ENCODE measurements around the gene NOS1AP.

Gene NOS1AP

DNA sequence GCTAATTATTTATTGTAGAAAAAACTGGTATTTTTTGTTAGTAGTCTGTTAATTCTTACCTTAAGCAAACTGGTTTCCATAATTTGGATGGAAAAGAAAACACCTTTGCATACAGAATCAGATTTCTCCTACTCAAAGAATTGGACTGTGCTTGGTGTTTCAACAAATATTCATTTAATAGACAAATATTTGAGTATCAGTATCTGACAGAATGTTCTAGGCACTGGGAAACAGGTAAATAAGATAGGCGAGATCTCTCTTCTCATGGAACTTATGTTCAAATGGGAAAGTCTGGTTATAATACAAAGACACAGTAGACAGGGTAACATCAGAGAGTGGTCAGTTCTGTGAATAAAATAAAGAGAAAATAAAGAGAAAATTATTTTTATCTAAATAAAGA lies 119.9 kb downstream of the NOS1AP start:
- no peaks in the 10 kb centered on the region for H3K79me2 ChIP-seq (ENCODE audit: insufficient read depth, low read length)
- H3K4me2 ChIP-seq (ENCODE audit: low read length): no peak overlapping the region
- no peak for TF ChIP-seq EZH2 (IDR thresholded peaks at IDR 0.05; ENCODE audit: borderline replicate concordance, low read length)
- TF ChIP-seq, protein P1, sequence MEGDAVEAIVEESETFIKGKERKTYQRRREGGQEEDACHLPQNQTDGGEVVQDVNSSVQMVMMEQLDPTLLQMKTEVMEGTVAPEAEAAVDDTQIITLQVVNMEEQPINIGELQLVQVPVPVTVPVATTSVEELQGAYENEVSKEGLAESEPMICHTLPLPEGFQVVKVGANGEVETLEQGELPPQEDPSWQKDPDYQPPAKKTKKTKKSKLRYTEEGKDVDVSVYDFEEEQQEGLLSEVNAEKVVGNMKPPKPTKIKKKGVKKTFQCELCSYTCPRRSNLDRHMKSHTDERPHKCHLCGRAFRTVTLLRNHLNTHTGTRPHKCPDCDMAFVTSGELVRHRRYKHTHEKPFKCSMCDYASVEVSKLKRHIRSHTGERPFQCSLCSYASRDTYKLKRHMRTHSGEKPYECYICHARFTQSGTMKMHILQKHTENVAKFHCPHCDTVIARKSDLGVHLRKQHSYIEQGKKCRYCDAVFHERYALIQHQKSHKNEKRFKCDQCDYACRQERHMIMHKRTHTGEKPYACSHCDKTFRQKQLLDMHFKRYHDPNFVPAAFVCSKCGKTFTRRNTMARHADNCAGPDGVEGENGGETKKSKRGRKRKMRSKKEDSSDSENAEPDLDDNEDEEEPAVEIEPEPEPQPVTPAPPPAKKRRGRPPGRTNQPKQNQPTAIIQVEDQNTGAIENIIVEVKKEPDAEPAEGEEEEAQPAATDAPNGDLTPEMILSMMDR (IDR thresholded peaks at IDR 0.05; ENCODE audit: low read length): no peak
- no peak overlapping the region for H2AFZ ChIP-seq (ENCODE audit: low read length)
- no peak overlapping the region for H3K27ac ChIP-seq (ENCODE audit: low read depth, low read length, poor library complexity, severe bottlenecking)
- H3K27me3 ChIP-seq (ENCODE audit: insufficient read depth, low read length): no peaks in the 10 kb centered on the region
- no peaks in the 10 kb centered on the region for H3K9me3 ChIP-seq (ENCODE audit: low read length)
- H3K4me3 ChIP-seq (ENCODE audit: low read depth, low read length, poor library complexity, severe bottlenecking): no peak overlapping the region
- no peaks in the 10 kb centered on the region for H3K4me1 ChIP-seq (ENCODE audit: insufficient read depth, low read length, severe bottlenecking)
- H3F3A ChIP-seq (ENCODE audit: insufficient read depth, low read length): no peaks in the 10 kb centered on the region
- H3K36me3 ChIP-seq (ENCODE audit: insufficient read depth, low read length): no peaks in the 10 kb centered on the region
- H4K20me1 ChIP-seq (ENCODE audit: insufficient read depth, low read length): no peaks in the 10 kb centered on the region
- H3K9me2 ChIP-seq (ENCODE audit: low read depth, low read length): no peaks in the 10 kb centered on the region
- no peak overlapping the region for H3K9ac ChIP-seq (ENCODE audit: low read length)

DNA sequence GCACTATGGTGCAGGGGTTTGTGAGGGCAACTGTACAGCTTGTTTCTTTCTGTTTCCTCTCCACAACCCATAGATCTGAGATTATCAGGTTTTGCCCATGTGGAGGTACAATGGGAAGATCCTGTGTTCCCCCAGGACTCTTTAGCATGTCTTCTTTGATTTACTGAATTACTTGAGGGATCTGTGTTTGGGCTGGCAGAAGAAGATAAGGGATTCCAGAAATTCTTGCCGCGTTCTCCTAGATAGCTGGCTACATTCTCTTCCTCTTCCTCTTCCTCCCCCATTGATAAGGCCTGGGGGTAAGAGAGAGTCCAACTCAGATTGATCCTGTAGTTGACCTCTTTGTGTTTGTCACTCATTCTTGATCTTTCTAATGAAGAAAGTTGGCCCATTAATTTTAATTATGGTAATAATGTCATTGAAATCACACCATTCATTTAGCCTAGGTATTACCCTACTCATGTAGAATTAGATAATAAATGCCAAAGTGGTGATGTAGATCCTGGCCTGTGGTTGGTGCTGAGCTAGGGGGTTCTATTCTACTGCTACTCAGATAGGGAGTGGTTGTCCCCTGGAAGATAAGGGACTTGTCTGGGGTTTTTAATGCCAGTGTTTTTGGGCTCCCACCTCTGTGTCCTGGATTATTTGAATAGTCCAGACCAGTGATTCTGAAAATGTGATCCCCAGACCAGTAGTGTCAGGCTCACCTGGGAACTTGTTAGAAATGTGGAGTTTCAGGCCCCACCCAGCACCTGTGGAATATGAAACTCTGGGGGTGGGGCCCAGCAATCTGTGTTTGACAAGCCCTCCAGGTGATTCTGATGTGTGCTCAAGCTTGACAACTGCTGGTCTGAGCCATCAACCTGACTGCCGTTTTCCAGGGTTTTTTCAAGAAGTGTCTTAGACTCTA lies 122.2 kb downstream of the NOS1AP start:
- Histone ChIP-seq H3K4me1 (ENCODE audit: insufficient read depth, low read length, severe bottlenecking) (no peaks in the 10 kb centered on the region), H3K79me2 (ENCODE audit: insufficient read depth, low read length) (no peaks in the 10 kb centered on the region), H3K36me3 (ENCODE audit: insufficient read depth, low read length) (no peaks in the 10 kb centered on the region), H3K27me3 (ENCODE audit: insufficient read depth, low read length) (no peaks in the 10 kb centered on the region), H3K9me3 (ENCODE audit: low read length) (no peaks in the 10 kb centered on the region), H3K9ac (ENCODE audit: low read length) (no peak overlapping the region), H3K27ac (ENCODE audit: low read depth, low read length, poor library complexity, severe bottlenecking) (no peak overlapping the region), H3K4me2 (ENCODE audit: low read length) (no peak overlapping the region), H4K20me1 (ENCODE audit: insufficient read depth, low read length) (no peaks in the 10 kb centered on the region), H3F3A (ENCODE audit: insufficient read depth, low read length) (no peaks in the 10 kb centered on the region), H2AFZ (ENCODE audit: low read length) (no peak overlapping the region), H3K4me3 (ENCODE audit: low read depth, low read length, poor library complexity, severe bottlenecking) (no peak overlapping the region), H3K9me2 (ENCODE audit: low read depth, low read length) (no peaks in the 10 kb centered on the region)
- TF ChIP-seq, protein P1 (IDR thresholded peaks at IDR 0.05; ENCODE audit: low read length): no peak
- TF ChIP-seq EZH2 (IDR thresholded peaks at IDR 0.05; ENCODE audit: borderline replicate concordance, low read length): no peak

DNA sequence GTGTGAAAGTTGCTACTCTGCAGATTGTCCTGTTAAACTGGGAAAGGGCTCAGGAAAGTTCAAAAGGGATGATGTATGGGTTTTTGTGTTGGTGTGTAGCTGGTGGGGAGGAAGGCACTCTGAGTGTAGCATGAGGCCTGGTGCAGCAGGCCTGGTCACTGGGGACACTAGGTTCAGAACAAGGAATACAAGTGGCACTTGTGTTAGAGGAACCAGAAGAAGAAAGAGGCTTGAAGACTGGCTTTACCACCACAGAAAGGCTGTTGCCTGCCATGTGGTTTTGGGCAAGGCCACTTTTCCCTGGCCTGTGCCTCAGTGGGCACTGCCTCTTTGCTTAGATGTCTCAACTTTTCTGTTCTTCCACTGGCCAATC lies 122.8 kb downstream of the NOS1AP start:
- no peak for TF ChIP-seq EZH2 (IDR thresholded peaks at IDR 0.05; ENCODE audit: borderline replicate concordance, low read length)
- TF ChIP-seq, protein P1 (IDR thresholded peaks at IDR 0.05; ENCODE audit: low read length): no peak
- Histone ChIP-seq H3K79me2 (ENCODE audit: insufficient read depth, low read length) (no peaks in the 10 kb centered on the region), H3K27me3 (ENCODE audit: insufficient read depth, low read length) (no peaks in the 10 kb centered on the region), H3K9me2 (ENCODE audit: low read depth, low read length) (no peaks in the 10 kb centered on the region), H3K27ac (ENCODE audit: low read depth, low read length, poor library complexity, severe bottlenecking) (no peak overlapping the region), H3F3A (ENCODE audit: insufficient read depth, low read length) (no peaks in the 10 kb centered on the region), H3K4me2 (ENCODE audit: low read length) (no peak overlapping the region), H2AFZ (ENCODE audit: low read length) (no peak overlapping the region), H3K9ac (ENCODE audit: low read length) (no peak overlapping the region), H3K36me3 (ENCODE audit: insufficient read depth, low read length) (no peaks in the 10 kb centered on the region), H4K20me1 (ENCODE audit: insufficient read depth, low read length) (no peaks in the 10 kb centered on the region), H3K4me3 (ENCODE audit: low read depth, low read length, poor library complexity, severe bottlenecking) (no peak overlapping the region), H3K9me3 (ENCODE audit: low read length) (no peaks in the 10 kb centered on the region), H3K4me1 (ENCODE audit: insufficient read depth, low read length, severe bottlenecking) (no peaks in the 10 kb centered on the region)

Measured in OCI-LY1 (cell line).